Panc1 (cell line): Measurements from ENCODE around the gene TMEM240.

ENCODE experiments used
- CTCF ChIP-seq: fragments of 450-650 bp; IDR thresholded peaks from 2 replicates; pipeline ENCODE4 v1.5.1; 2017; ENCODE audit warnings: mild to moderate bottlenecking
- POLR2AphosphoS5 ChIP-seq: IDR thresholded peaks from 2 replicates; pipeline ENCODE4 v1.6.1; 2012; ENCODE audit warnings: mild to moderate bottlenecking, low read depth, low read length, moderate library complexity
- REST ChIP-seq, 2 experiments: IDR thresholded peaks; 2 replicates each; pipeline ENCODE4 v1.6.1; 2011 to 2012; ENCODE audit warnings: low read depth in 2 of 2, control low read depth in 1 of 2, low read length in 1 of 2, mild to moderate bottlenecking in 1 of 2, moderate library complexity in 1 of 2; ENCODE audit not compliant: insufficient read depth in 1 of 2
- SIN3A ChIP-seq: IDR thresholded peaks from 2 replicates; pipeline ENCODE4 v1.6.1; 2012; ENCODE audit warnings: low read depth, mild to moderate bottlenecking, low read length, moderate library complexity, borderline replicate concordance; ENCODE audit not compliant: insufficient read depth

- TF ChIP-seq POLR2AphosphoS5 (0 out of 2 replicates have a peak, but pooled peaks have one; percentile 20), CTCF (no peak), REST (IDR thresholded peaks at IDR 0.05; ENCODE audit: insufficient read depth in 1 of 2, low read depth in 2 of 2, low read length in 1 of 2) (no peak), SIN3A (no peak)
Measured at GRCh38 chr1:1569341-1569740, 28.9 kb upstream of the TMEM240 start.
